Stimulated activated naive CD4-positive, alpha-beta T cell treated with Interleukin-2 at 50 U/mL for 16 hours (primary cell): Measurements from ENCODE around the gene AVPI1.

Experiments used
- DNase-seq: peaks from one replicate; lab custom pipeline; 2025; lab: John Stamatoyannopoulos, UW

Gene AVPI1, protein sequence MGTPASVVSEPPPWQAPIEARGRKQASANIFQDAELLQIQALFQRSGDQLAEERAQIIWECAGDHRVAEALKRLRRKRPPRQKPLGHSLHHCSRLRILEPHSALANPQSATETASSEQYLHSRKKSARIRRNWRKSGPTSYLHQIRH

DNA sequence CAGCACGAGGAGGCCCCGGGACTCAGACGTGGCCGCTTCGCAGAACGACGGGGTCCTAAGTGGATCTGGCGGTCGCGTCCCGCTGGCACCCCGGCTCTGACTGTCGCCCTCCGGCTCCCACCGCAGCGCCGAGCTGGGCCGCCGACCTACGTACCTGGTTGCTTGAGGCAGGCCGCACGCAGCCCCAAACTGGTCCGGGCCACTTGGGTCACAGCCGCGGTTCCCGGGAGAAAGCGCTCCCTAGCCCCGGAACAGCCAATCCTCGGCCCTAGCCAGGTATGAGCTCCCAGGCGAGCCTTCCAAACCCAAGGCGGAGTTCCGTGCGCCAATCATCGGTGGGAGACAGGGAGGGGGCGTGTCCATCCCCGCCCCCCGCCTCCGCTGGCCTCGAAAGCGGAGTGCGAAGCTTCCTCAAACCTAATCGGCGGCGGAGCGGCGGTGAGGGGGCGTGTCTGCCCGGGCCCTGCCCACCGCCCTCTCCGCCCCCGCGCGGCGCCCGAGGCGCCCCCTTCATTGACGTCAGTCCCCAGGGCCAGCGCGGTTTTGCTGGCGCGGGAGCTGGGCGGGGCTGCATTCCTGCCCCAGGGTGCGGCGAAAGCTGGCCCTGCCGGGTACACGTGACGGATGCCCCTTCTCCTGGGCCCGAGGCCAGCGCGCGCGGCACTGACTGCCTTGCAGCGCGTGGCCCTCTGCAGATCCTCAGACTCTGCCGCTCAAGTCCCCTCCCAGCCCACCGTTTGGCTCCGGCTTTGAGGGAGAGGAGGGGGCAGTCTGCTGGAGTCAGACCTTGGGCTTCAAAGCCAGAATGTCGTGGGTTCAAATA, at the start of gene AVPI1:
TSS of gene AVPI1 (minus strand) at position 280 of the 823 bp plus-strand sequence. CDS start 7,336 bp downstream, outside the sequence.
- DNase-seq = peak; percentile 92

DNA sequence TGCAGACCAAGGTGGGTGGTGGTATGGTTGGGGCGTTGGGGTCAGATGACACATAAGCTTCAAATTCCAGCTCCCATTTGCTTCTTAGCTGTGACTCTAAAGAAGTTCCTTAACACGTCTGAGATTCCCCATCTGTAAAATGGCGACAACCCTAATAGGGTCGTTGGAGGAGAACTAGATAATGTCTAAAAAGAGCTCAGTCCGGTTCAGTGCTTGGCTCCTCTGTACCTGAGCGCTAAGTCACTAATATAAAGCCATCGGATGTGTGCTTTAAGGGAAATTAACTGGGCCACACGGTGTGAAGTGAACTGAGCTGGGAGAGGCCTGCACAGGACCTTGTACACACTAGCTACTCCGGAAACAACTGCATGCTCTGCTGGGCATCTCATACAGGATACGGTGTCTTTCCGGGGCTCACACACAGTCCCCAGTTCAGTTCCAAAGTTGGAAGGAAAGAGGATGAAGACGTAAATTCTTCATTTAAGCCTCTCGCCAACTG, 49.4 kb upstream of the AVPI1 start:
- no peak for DNase-seq

DNA sequence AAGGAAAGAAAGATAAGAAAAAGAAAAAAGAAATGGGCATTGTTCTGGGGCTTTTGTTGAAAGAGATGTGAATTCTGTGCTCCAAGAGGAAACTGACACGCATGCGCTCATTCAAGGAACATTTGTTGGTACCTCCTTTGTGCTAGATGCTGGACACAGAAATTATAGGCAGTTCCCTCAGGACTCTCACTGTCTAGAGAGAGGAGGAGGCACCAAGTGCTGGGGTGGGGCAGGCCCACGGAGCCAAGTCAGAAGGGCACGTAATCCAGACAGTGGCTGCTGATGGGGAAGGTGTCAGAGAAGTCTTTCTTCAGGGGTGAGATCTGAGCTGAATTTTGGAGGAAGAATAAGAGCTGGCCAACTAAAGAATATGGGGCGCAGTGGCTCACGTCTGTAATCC, 47.0 kb upstream of the AVPI1 start:
- no peak for DNase-seq

DNA sequence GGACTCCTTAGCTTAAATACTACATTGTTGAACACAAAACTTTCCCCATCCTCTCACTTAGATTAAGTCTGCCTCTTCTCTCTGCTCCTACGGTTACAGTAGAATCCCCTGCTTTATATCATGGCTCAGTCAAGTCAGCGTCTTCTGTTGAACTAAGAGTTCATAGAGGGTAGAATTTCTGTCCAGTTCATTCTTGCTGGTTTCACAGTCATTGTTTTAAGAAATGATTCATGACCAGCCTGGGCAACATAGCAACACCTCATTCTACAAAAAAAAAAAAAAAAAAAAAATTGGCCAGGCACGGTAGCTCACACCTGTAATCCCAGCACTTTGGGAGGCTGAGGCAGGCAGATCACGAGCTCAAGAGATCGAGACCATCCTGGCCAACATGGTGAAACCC, 46.2 kb upstream of the AVPI1 start:
- DNase-seq = no peak

DNA sequence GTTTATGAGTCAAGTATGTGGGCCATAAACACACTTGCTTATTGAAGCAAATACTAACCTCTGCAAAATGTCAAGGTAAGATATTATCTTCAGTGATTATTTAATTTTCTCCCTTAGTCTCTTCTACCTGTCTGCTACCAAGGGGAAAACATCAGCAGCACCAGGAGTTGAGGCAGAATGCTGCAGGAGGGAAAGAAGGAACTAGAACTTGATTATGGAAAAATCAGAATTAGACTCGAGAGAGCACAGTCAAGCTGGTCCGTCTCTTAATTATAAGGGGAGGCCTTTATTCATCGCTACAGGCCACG, 45.0 kb upstream of the AVPI1 start:
- no peak for DNase-seq

DNA sequence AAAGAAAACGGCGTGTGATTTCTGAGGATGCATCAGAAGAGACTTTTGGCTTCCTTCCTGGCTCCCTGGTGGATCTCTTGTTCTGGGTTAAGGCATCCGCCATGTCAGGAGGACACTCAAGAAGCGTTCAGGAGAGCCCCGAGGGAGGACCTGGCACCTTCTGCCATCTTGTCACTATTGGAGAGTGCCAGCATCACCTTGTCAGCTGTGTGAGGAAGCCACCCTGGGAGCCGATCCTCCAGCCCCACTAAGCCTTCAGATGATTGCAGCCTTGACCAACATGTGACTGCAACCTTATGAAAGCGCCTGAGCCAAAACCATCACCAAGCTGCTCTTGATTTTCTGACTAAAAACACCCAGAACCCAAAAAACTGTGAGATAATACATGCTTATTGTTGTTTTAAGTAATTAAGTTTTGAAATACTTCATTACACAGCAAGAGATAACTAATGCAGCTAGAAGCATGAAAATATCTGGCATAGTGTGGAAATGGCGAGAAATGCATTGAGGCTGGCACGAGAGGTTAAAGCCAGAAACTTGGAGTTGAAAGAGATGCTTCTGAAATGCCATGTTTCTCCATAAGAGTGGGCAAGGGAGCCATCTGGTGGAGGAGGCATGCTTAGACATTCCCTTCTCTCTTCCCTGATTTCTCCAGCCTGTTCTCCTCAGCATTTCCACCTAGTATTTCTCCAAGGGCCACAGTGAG, 44.5 kb upstream of the AVPI1 start:
- DNase-seq = peak; percentile 33

DNA sequence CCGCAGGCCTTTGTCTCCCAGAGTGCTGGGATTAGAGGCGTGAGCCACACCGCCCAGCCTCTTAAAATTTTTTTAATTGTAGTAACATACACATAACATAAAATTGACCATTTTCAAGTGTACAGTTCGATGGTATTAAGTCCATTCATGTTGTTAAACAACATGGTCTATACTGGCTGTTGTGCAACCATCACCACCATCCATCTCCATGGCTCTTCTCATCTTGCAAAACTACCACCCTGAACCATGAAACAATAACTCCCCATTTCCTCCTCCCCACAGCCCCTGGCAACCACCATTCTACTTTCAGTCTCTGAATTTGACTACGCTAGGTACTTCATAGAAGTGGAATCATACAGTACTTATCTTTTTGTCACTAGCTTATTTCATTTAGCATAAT, 42.0 kb upstream of the AVPI1 start:
- DNase-seq = no peak

DNA sequence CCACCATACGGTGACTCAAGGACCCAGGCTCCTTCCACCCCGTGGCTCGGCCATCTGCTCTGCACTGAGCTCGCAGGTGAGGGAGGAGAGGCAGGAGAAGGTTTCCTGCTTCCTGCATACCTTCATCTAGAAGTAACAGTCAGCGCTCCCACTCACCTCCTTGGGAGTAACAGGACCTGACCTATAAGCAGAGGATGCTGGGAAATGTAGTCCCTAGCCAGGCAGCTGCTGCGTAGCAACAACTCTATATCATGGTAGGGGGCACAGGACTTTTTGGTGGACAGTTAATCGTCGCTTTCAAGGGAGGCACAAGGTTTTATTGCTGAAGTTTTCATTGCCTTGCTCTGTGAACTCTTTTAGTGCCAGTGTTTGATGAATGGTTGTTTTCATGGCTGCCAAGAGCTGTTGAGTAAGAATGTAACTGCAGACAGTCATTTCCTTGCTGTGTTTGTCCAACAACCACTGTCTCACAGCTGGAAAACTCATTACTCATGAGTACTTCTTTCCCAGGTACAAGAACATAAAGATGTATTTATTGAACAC, 39.7 kb upstream of the AVPI1 start:
- DNase-seq = no peak

DNA sequence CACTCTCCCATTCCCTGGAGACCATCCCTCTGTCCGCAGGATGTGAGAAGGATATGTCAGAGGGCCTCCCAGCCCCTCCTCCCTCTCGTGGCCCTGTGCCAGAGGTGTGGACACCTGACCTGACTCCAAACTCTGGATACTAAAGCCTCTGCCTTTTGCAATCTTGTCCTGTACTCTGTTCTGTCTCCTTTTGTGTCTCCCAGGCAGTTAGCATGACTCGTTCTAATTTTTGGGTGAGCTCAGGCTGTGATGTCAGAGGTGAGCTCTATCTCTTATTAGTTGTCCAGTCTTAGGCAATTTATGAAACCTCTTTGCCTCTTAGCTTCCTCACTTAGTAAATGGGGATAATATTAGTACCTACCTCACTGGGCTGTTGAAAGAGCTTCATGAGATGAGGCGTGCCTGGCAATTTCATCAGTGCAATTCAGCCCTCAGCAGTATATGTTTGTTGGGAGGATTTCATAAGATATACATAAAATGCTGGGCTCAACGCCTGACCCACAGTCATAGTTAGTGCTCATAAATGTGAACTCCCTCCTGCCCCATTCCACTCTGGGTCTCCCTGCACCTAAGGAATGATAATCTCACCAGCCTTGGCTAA, 37.4 kb upstream of the AVPI1 start:
- DNase-seq = no peak

DNA sequence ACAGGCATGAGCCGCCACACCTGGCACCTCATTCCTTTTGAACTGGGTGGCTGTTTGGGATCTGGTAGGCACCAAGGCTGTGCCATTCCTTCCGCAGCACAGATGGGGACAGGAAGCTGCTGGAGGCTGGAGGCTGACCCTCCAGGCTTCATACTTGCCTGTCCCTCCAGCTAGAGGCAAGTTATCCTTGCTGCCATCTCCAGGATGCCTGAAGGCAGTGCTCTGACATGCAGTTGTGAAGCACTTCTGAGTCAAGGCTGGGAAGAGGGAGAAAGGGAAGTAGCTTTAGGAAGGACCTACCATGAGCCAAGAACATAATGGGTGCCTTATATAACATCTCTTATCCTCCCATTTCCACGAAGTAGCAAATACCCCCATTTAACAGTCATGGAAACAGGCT, 36.0 kb upstream of the AVPI1 start:
- no peak for DNase-seq

DNA sequence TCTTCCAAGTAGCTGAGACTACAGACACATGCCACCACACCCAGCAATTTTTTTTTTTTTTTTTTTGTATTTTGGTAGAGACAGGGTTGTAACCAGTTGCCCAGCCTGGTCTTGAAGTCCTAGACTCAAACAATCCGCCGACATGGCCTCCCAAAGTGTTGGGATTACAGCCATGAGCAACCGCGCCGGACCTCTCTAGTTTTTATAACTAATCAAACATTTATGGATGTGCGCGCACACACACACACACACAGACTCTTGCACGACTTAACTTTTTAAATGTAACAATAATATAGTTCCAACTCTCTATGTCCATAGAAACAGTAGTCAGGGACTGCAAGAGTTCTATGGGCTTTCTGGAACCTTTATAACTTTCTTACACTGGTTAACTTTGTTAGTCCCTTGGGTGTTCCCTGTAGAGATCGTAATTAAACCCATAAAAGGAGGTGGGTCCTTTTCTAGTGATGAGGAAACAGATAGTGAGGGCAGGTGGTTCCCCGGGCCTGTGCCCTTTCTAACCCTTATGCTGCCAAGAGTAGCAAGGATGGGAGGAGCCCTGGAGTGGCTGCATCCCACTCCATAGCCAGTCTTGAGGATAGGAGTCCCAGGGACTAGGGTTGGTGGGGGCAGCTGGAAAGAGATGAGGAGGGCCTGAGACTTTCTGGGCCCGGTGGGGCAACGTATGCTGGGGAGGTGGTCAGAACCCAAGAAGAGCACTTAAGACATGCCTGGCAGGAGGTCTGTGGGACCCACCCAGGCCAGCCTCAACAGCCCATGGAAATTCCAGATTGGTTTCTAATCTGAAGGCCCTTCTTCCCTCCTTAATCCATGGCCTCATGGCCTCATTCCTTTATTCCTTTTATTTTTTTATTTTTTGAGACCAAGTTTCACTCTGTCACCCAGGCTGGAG, 35.1 kb upstream of the AVPI1 start:
- no peak for DNase-seq

DNA sequence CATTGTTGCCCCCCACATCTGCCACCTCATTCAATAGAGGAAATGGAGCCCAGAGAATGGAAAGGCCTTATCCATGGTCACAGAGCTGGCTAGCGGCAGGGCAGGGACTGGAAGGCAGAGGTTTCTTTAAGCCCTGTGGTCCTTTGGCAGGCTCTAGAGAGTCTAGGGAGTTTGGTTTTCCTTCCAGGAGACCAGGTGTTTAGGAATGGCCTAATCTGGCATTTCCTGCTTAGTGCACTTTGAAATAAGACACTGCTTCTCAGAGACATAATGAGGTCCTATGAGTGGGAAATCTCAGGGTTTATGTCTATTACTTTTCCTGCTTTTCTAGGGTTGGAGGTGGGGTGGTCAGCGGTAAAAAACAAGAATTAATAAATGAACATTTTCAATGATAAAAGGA, 32.6 kb upstream of the AVPI1 start:
- no peak for DNase-seq

DNA sequence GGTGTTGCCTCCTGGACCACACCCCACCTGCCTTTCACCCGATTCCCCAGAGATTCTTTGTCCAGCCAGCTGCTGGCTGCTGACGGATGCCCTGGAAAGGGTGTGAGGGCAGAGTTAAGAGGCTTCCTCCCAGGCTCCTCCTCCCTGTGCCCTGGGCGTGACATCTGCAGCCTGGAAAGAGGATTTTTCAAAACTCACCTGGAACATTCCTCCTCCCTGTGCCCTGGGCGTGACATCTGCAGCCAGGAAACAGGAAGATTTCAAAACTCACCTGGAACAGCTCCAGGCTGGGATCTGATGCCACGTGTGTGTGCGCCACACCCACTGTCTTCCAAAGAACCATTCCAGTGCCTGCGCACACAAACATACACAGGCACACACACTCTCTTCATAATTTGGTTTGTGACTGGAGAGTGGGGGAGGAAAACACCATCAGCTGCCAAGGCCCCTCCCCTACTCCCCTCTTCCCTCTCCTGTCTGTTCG, 31.7 kb upstream of the AVPI1 start:
- no peak for DNase-seq

DNA sequence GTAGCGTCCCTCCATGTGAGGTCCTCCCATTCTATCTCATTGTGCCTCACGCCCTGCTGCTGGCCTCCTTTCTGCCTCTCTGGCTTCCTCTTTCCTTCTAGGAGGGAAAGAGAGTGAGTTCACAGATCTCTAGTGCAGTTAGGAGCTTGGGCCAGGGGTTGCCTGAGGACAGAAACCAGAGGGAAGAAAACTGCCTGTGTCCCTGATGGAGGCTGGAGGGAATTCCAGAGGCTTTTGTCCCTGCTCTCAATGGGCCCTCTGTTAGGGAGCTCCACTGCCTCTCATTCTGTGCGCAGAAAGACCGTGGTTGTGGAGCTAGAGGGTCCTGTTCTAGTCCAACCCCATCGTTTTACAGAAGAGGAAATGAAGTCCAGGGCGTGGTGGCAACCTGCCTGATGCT, 31.1 kb upstream of the AVPI1 start:
- no peak for DNase-seq

DNA sequence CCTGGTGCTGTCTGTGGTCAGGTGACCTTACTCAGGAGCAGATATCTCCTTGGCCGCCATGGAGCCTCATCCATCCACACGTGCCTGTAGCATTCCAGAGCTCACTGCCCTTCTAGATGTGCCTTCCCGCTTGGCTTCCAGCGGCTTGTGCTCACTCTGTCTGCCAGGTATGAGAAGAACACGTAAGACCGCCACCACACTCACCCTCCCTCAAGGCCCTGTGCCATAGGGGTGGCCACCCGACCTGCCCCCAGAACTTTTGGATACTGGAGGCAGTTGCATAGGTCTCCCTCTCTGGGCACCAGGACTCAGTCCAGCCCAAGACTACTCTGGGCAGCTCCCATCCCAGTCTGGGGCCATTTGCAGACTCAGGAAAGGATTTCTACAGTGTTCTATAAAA, 30.6 kb upstream of the AVPI1 start:
- no peak for DNase-seq

DNA sequence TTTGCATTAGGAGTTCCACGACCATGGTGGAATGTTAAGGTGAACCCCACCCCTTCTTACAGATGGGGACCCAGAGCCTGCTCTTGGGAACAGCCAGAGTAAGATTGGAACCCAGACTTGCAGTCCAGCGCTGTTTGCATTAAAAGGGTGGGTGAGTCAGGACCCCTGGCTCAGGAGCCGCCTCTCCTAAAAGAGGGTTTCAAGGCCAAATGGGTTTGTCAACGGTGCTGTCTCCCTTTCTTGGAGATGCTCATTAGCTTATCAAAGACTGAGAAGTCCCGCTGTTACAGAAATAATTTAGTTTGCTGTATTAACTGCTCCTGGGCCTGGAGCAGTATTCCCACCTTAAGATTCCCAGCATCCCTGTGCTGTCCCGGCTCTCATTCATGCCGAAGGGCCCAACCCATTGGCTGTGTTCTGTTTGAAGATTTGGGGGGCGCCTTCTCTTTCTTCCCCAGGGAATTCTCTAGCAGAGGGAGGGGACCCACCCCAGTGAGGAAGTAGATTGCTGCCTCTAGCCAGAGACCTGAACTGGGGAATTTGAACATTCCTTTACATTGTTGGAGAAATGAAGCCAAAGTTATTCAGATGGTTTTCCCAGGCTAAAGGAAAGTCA, 28.3 kb upstream of the AVPI1 start:
- no peak for DNase-seq

DNA sequence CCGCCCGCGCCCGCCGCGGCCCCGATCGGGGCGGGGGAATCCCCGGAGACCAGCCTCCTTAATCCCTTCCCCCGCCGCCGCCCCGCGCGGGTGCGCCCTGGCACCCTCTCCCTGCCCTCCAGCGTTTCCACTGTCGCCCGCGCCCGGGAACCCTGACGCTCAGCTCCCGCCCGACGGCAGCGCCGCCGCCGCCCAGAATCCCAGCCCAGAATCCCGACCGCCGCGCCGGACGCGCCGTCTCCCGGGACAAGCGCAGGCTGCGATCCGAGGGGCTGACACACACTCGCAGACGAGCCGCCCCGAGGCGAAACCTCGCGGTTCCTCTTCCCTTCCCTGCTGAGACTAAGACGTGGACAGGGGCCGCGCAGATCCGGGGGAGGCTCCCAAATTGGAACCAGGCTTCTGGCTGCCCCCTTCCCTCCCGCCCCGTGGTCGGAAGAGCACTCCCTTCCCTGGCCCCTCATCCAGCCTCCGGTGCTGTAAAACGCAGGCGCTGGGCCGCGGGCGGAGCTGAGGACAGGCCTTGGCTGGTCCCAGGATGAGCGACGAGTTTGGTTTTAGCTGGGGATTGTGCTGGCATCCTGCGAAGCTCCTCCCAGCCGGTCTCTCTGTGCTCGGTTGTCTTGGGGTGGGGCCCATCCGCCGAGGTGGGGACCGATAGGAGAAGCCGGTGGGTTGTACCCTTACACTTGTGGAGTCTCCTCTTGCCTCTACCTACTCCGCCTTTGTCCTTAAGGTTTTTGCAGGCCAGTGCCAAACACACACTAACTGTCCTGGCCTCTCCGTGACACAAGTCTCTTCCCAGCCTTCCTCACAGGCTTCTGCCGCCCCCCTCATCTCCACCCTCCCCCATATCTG, 27.6 kb upstream of the AVPI1 start:
- DNase-seq = no peak

DNA sequence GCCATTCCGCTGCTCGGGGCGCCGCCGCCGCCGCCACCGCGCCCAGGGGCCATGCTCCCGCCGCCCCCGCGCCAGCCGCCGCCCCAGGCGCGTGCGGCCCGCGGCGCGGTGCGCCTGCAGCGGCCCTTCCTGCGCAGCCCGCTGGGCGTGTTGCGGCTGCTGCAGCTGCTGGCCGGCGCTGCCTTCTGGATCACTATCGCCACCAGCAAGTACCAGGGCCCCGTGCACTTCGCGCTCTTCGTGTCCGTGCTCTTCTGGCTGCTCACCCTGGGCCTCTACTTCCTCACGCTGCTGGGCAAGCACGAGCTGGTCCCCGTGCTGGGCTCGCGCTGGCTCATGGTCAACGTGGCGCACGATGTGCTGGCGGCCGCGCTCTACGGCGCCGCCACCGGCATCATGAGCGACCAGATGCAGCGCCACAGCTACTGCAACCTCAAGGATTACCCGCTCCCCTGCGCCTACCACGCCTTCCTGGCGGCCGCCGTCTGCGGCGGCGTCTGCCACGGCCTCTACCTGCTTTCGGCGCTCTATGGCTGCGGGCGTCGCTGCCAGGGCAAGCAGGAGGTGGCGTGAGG, 26.9 kb upstream of the AVPI1 start:
- peak; percentile 48 for DNase-seq

DNA sequence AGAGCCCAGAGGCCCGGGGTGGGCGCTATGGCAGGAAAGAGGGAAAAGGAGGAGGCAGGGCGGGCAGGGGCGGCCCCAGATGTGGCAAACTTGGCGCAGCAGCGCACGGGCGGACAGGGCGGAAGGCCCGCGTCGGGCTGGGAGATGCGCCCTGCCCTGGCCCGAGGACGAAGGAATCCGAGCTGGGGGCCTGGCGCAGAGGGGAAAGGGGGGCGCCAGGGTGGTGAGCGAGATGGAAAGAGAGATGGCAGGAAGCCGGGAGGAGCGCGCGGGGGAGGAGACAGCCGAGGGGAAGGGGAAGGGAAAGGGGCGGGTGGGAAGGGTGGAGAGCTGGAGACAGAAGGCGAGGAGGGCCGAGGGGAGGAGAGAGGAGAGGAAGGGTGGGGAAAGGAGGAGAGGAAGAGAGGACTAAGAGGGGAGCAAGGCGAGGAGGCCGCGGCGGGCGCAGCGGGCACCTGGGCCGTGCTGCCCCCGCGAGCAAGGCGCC, 26.3 kb upstream of the AVPI1 start, which contains the start of gene MARVELD1:
TSS of gene MARVELD1 (plus strand) at position 392 of the 487 bp plus-strand sequence. CDS start 147 bp downstream, outside the sequence.
- no peak for DNase-seq
